Measurements from ENCODE around the gene TRIM66.

TRIM66 gene

DNA sequence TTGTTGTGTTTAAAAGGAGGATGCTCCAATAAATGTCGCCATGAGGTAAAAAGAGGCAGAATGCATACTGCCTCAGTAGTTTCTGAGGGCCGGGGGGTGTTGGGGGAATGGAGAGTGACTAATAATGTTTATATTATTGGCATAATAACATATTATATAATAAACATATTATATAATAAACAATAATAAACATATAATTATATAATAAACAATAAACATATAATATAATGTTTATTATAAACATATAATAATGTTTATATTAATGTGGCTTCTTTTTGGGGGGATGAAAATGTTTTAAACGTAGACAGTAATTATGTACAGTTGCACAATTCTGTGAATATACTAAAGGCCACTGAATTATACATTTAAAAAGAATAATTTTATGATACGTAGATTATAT lies 35.6 kb downstream of the TRIM66 start:
- no peak for DNase-seq

- no peak for DNase-seq
Measured at GRCh38 chr11:8642196-8642841, 40.1 kb downstream of the TRIM66 start.

- DNase-seq: no peak
Measured at GRCh38 chr11:8641332-8641731, 41.1 kb downstream of the TRIM66 start.

GRCh38 chr11:8640267-8640906 lies 42.1 kb downstream of the TRIM66 start:
- no peak for DNase-seq

GRCh38 chr11:8639655-8640054 lies 42.8 kb downstream of the TRIM66 start:
- no peak for DNase-seq

DNA sequence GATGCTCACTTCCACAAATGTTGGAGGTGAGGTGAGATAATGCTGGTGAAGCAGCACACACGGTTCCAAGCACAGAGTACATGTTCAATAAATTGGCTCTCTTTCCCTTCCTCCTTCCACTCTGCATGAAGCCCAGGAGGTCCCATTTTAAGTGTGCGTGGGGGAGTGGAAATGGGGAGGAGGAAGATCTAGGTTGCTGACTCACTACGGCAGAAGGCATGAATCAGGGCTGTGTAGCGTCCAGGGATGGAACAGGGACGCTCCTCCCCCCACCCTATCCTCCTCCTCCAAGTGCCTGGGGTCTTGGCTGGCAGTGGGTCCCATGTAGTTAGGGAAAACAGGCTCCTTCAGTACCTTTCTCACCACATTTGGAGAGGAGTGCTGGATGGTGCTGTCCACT lies 44.2 kb downstream of the TRIM66 start:
- DNase-seq: no peak

GRCh38 chr11:8636127-8636526 lies 46.3 kb downstream of the TRIM66 start:
- no peak for DNase-seq

DNA sequence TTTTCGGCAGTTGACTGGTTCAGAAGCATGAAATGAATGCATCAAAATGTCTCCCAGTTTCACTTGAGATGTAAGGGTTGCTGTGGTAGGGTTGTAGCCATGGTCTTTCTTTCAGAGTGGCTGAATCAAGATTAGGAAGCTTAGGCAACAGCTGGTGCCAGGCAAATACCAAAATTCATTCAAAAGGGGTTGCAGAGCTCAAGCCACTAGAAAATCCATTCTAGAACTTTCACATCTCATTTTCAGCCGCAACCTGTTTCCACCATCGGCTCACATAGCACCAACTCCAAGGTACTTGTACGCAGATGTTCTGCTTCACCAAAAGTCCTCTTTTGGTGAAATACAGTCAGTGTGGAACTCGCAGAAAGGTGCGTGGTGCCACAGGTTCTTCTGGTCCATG lies 48.0 kb downstream of the TRIM66 start:
- no peak for DNase-seq

DNA sequence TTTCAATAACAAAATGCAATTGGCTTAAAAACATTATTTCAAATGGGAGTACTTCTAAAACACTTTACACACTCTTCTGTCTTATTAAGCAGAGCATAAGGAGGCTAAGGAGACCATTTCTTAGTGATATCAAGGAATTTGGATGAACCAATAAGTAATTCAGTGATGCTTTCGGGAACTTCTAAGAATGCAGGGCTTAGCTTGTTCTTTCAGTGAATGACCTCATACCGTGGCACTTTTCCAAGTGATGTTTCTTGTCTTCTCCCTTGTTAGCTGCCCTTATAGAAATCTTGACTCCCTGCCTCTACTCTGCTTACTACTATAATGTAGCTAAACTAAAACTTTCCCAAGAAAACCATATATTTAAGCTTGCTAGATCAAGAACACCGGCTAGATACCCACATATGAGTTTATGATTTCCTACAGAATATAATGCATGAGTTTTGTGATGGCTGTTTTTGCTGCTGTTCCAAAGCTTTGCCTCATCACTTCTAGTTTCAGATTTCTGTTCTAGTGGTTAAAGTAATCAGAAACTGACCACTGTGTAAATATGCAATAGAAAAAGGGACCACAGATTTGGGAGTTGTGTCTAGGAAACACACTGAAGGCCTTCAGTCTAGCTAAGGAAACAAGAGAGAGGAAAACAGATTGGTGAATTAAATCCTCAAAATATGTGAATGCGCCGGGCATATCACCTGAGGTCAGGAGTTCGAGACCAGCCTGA lies 50.9 kb downstream of the TRIM66 start:
- DNase-seq: no peak

DNA sequence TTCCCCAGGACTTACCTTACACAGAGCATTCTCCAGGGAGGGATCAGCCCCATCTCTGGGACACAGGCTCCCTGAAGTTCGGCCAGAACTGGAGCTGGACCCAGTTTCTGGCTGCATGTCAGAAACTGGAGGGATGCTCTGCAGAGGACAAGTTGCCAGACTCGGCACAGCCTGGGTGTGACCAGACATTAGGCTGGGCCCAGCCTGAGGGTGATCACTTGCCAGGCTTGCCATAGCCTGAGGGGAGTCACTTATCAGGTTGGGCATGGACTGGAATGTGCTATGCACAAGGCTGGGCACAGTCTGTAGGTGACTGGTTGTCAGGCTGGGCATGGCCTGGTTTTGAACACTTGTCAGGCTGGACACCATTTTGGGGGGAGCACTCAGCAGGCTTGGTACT lies 57.8 kb downstream of the TRIM66 start:
- no peak for DNase-seq

DNA sequence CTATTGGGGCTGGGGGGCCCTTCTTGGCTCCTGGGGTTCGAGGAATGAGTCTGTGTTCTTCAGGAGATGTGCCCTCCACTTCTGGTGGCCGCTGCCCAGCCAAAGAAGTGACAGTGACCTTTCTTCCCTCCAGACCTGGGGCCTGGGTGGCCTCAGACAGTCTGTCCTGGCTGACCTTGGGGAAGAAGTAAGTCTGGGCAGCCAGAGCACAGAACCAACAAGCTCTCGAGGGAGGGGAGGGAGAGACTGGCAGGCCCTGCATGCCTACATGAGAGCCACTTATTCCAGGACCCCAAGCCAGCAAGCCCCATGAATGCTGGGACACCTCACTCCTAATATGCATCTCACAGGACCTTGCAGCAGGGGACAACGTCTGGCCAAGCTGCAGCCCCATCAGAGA lies 61.3 kb downstream of the TRIM66 start:
- no peak for DNase-seq

DNA sequence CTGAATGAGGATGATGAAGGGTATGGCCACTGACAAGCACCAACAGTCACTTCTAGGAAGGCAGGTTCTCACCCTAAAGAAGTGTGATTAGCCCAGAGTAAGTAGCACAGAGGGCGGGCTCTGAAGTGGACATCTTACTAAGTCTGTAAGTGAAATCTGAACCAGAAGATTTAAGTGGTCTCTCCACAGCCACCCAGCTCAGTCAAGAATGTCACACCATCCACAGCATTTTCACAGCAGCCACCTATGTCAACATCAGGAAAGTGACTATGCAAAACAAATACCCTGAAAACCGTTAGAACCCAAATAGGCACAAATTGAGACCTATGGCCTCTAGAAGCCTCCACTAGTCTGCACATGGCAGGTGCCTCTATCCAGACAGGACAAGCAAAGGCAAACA lies 65.4 kb downstream of the TRIM66 start:
- DNase-seq: no peak

DNA sequence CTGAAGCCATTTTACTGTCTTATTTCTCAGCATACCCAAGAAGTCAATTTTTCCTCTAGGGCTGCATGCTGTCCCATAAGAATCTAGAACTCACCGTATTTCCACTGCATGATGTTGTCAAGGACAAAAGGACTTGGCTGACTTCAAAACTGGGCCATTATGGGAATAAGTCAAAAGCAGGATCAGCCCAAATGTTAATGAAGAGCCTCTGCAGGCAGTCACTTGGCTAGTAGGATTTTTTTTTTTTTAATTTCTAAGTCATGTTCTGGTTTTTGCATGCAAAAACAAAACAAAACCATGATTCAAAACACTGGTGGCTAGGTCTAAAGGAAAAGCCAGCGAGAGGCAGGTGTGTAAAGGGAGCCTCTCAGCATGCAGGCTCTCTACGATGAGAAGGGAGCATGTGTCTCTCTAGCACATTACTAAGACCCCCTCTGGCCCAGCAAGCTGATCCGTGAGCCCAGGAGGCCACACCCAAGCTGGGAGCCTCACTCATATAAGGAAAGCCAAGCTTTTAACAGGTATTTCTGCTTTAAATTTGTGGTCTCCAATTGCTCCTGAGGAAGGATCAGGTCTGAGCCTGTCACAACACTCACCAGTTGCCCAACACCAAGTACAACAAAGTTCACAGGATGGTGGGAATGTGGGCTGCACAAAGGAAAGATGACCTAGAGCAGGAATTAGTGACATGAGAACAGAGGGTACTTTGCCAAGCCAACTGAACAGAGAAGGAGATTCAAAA lies 67.0 kb downstream of the TRIM66 start:
- no peak for DNase-seq

DNA sequence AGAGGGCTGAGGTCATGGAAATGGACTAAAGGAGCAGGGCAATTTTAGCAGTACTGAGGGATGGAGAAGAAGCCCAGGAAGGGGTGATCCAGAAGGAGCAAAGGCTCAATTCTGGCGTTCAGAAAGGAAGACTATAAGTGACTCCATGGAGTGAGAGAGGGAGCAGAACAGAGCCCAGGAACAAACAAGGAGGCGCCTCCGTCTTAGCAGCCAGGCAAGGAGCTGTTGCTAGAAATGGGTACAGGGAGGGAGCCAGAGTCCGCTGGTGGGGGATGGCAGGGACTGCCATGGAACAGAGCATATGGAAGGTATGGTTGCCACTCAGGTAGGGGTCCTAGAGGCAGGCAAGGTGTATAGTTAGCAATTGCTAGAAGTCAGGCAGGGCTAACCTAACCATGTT lies 68.0 kb downstream of the TRIM66 start:
- DNase-seq: no peak

DNA sequence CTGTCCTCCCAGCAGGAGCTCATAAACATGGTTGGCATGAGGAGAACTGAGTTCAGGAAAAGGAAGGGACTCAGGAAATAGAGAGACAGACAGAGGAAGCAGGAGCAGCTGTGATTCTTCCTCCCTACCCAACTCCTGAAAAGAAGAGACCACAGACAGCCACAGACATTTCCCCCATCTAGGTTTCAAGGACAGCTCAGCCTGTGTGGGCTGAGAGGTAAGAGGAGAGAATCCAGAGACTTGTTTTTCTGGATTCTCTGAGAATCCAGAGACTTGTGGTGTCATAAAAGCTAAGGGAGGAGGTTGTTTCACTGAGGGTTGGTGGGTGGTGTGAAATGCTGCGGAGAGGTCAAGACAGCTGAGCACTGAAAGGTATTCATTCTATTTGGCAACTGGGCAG lies 69.4 kb downstream of the TRIM66 start:
- DNase-seq: no peak

DNA sequence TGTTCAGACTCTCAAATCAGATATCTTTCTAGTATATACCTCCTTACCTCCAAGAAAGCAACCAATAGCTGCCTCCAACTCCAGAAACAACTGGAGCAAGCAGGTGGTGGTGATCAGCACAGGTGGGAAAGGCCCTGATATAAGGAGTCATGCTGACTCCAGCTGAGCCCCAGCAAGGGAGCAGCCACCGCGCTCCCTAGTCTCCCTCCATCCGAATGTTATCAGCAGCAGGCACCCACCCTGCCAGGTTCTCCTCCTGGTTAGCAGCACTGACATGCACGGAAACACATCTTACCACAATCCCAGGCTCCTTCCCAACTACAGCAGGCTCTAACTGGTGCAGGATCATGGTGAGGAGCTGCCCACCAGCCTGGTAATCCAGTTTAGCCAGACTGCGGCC lies 69.9 kb downstream of the TRIM66 start:
- DNase-seq: no peak

- DNase-seq: peak; percentile 30
Measured at GRCh38 chr11:8610532-8611116, 71.8 kb downstream of the TRIM66 start.

DNA sequence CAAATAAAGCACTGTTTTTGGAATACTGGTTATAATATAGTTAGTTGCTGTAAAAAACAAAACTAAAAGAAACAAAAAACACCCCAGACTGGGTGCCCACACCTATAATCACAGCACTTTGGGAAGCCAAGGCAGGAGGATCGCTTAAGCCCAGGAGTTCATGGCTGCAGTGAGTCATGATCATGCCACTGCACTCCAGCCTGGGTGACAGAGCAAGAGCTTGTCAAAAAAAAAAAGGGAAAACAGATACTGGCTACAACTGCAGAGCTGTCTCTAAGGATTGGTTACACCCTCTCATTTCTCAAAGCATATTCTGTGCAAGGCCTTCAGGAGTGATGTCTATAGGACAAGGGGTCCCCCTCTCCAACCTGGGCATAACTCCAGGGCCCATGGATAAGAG lies 73.8 kb downstream of the TRIM66 start:
- no peak for DNase-seq

GRCh38 chr11:8605971-8606563 lies 76.4 kb downstream of the TRIM66 start:
- DNase-seq: no peak

DNA sequence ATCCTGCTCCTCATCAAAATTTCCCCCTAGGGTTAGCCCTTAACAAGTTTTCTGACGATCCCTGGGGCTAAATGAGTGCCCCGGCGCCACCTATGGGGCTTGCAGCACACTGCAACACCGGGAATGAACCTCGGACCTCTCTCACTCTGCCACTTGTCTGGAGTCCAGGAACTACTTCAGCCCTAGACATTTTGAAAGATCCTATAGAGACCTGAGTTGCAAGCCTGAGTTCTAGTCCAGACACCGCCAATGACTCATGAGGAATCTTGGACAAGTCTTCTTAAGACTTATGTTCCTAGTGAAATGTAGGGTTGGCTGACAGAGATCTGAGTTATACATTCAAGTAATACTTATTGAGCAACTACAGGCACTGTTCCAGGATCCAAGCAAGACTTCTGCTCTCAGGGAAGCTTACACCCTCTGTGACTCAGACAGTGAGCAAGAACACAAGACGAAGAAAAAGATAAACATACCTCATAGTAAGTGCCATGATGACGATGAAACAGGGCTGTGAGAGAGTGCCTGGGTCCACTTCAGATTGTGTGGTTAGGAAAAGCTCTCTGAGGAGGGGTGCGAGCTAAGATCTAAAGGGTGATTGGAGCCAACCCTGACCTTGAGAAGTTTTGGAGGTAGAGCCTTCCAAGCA lies 78.3 kb downstream of the TRIM66 start:
- peak; percentile 25 for DNase-seq

GRCh38 chr11:8603696-8604077 lies 78.8 kb downstream of the TRIM66 start:
- no peak for DNase-seq

DNA sequence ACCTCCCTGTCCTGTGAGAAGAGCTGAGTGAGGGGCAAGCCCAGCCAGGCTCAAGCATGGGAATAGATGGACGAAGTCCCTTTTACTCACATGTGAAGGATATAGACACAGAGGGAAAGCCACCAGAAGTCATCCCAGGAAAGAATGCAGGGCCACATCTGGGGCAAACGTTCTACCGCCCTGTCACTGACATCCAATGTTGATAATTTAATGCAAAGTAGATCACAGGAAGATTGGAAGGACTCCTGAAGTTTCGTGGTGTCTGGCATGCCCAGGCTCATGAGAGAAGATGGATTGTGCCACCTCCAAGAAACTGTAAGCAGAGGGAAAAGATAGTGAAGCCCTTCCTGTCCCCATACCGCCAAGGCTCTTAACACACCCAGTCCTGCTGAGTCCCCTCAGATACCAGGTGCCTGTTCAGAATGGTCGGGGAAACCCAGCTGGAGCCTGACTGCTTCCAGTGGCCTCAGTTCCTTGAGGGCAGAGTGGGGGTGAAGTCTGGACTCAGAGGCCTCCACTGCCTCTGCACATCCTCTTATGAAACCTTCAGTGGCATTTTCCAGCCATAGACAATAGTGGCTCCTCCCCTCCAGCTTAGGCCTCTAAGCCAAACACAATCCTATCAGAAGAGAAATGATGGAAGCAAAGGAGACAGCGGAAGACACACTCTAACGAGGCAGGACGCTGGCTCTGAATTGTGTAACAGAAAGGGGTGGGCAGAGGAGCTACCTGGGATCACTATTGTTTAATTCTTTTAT lies 80.9 kb downstream of the TRIM66 start:
- no peak for DNase-seq

Measured in CD4-positive, alpha-beta T cell treated with Interleukin-17A for 1 hour (primary cell).